Measurements from ENCODE around the gene TPRG1L. TPM values are rescaled to one million over a fixed set of nuclear protein-coding genes. Genes with fewer than 3 reads are reported as not detected.

The TPRG1L gene
- total RNA-seq, 1 experiment from 2014 or later: 21.9 TPM

Other genes starting within 250 kb of the TPRG1L start
- 8.6 and 8.8 TPM in 2 replicates for gene ARHGEF16, start 170.3 kb upstream of the TPRG1L start, total RNA-seq (2022)
- gene MEGF6, start 13.5 kb upstream of the TPRG1L start, total RNA-seq (2022): 12.9 and 14.3 TPM in 2 replicates
- gene WRAP73, start 25.1 kb downstream of the TPRG1L start, total RNA-seq (2022): 25.3 and 29.8 TPM in 2 replicates
- 0.37 and 0.82 TPM in 2 replicates for gene TP73, start 27.5 kb downstream of the TPRG1L start, total RNA-seq (2022)
- not detected in 2 replicates for gene CCDC27, start 127.4 kb downstream of the TPRG1L start, total RNA-seq (2022)
- 1.2 TPM in 1 of 2 replicates, not detected in the other for gene SMIM1, start 147.7 kb downstream of the TPRG1L start, total RNA-seq (2022)
- 46.1 and 53.0 TPM in 2 replicates for gene LRRC47, start 171.5 kb downstream of the TPRG1L start, total RNA-seq (2022)
- 68.7 and 74.1 TPM in 2 replicates for gene CEP104, start 232.2 kb downstream of the TPRG1L start, total RNA-seq (2022)
- gene DFFB, start 232.5 kb downstream of the TPRG1L start, total RNA-seq (2022): 4.5 and 4.8 TPM in 2 replicates

All from MCF 10A (cell line).